DMS114 treated with DMSO at 0.1 percent for 48 hours (cell line): ENCODE measurements around the gene PCDHA6.
"Not testable (repeated sequence)": the region's sequence is repeated elsewhere in the genome, so short reads cannot be mapped to it uniquely, and the experiment has no call there.

Experiments used
- DNase-seq: peaks from one replicate; lab custom pipeline; 2025; ENCODE audit not compliant: unreplicated experiment; lab: John Stamatoyannopoulos, UW

The PCDHA6 gene, protein sequence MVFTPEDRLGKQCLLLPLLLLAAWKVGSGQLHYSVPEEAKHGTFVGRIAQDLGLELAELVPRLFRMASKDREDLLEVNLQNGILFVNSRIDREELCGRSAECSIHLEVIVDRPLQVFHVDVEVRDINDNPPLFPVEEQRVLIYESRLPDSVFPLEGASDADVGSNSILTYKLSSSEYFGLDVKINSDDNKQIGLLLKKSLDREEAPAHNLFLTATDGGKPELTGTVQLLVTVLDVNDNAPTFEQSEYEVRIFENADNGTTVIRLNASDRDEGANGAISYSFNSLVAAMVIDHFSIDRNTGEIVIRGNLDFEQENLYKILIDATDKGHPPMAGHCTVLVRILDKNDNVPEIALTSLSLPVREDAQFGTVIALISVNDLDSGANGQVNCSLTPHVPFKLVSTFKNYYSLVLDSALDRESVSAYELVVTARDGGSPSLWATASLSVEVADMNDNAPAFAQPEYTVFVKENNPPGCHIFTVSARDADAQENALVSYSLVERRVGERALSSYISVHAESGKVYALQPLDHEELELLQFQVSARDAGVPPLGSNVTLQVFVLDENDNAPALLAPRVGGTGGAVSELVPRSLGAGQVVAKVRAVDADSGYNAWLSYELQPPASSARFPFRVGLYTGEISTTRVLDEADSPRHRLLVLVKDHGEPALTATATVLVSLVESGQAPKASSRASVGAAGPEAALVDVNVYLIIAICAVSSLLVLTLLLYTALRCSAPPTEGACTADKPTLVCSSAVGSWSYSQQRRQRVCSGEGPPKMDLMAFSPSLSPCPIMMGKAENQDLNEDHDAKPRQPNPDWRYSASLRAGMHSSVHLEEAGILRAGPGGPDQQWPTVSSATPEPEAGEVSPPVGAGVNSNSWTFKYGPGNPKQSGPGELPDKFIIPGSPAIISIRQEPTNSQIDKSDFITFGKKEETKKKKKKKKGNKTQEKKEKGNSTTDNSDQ

DNA sequence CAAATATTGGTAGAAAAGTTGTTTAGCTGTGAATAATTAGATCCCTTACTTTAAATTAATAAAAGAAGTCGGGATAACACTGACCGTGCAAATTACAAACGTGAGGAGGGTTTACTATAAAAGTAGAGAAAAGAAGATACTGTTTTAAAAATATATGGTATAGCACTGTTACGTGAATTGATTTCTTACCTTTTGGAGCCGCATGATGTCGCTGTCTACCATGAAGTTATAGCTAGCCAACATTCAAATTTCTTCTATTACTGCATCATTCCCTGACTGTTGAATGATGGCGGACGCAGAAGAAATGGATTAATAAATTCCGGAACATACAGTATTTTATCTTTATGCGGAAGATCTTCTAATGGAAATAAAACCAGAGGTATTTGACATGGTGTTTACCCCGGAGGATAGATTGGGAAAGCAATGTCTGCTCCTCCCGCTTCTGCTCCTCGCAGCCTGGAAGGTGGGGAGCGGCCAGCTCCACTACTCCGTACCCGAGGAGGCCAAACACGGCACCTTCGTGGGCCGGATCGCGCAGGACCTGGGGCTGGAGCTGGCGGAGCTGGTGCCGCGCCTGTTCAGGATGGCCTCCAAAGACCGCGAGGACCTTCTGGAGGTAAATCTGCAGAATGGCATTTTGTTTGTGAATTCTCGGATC, at the start of gene PCDHA6:
Gene PCDHA6 (plus strand): TSS at position 257 of the 658 bp plus-strand sequence. CDS start 132 bp downstream, at position 389.
- DNase-seq = no peak

DNA sequence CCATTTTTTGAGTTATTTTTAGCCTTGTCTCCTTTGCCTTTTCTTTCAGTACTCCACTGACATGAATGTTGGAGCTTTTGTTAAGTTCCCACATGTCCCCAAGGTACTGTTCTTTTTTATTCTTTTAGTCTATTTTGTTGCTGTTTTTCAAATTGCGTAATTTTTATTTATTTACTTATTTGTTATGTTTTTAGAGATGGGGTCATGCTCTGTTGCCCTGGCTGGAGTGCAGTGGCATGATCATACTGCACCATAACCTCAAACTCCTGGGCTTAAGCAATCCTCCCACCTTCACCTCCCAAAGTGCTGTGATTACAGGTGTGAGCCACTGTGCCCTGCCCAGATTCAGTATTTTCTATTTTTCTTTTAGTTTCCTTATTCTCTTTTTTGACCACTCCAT, 47.2 kb upstream of the PCDHA6 start:
- no peak for DNase-seq

DNA sequence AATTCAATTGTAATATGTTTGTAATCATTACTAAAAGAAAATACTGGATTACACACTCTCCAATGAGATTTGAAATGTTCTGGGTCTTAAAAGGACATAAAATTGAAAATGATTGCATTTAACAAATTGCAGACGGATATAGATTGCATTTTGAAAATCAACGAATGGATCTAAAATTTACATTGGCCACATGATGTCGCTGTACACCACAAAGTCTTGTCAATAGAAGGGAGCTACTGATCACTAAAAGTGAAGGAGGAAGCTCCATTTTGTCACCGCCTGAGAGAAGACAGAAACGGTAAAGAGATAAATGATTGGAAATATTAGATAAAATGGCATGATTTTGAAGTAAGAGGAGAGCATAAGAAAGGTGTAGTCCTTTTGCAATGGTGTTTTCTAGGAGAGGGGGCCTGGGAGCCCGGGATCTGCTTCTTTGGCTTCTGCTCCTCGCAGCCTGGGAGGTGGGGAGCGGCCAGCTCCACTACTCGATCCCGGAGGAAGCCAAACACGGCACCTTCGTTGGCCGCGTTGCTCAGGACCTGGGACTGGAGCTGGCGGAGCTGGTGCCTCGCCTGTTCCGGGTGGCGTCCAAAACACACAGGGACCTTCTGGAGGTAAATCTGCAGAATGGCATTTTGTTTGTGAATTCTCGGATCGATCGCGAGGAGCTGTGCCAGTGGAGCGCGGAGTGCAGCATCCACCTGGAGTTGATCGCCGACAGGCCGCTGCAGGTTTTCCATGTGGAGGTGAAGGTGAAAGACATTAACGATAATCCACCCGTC, 41.7 kb upstream of the PCDHA6 start, which contains the start of gene PCDHA1:
Gene PCDHA1 (plus strand): TSS at position 236 of the 782 bp plus-strand sequence.
- no peak for DNase-seq

DNA sequence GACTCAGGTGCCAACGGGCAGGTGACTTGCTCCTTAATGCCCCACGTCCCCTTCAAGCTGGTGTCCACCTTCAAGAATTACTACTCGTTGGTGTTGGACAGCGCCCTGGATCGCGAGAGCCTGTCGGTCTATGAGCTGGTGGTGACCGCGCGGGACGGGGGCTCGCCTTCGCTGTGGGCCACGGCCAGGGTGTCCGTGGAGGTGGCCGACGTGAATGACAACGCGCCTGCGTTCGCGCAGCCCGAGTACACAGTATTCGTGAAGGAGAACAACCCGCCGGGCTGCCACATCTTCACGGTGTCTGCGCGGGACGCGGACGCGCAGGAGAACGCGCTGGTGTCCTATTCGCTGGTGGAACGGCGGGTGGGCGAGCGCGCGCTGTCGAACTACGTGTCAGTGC, 40.3 kb upstream of the PCDHA6 start:
- not testable (repeated sequence) for DNase-seq

GRCh38 chr5:140787849-140788504, 39.8 kb upstream of the PCDHA6 start:
- not testable (repeated sequence) for DNase-seq

GRCh38 chr5:140791089-140791488, 36.7 kb upstream of the PCDHA6 start:
- DNase-seq = no peak

GRCh38 chr5:140794595-140795258, 33.0 kb upstream of the PCDHA6 start, which contains the start of gene PCDHA2:
Gene PCDHA2 (plus strand): TSS chr5:140794852.
- DNase-seq = peak; percentile 69

GRCh38 chr5:140795259-140795641, 32.5 kb upstream of the PCDHA6 start:
- DNase-seq = peak; percentile 46

DNA sequence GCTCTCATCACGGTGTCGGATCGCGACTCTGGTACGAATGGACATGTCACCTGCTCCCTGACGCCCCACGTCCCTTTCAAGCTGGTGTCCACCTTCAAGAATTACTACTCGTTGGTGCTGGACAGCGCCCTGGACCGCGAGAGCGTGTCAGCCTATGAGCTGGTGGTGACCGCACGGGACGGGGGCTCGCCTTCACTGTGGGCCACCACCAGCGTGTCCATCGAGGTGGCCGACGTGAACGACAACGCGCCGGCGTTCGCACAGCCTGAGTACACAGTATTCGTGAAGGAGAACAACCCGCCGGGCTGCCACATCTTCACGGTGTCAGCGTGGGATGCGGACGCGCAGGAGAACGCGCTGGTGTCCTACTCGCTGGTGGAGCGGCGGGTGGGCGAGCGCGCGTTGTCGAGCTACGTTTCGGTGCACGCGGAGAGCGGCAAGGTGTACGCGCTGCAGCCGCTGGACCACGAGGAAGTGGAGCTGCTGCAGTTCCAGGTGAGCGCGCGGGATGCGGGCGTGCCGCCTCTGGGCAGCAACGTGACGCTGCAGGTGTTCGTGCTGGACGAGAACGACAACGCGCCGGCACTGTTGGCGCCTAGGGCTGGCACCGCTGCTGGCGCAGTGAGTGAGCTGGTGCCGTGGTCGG, 31.6 kb upstream of the PCDHA6 start:
- not testable (repeated sequence) for DNase-seq

DNA sequence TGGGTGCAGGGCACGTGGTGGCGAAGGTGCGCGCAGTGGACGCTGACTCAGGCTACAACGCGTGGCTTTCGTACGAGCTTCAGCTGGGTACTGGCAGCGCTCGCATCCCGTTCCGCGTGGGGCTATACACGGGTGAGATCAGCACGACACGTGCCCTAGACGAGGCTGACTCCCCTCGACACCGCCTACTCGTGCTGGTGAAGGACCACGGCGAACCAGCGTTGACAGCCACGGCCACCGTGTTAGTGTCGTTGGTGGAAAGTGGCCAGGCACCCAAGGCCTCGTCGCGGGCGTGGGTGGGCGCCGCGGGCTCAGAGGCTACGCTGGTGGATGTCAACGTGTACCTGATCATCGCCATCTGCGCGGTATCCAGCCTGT, 31.1 kb upstream of the PCDHA6 start:
- DNase-seq = no peak

- DNase-seq = no peak
These were observed 26.8 kb upstream of the PCDHA6 start, which contains the start of gene PCDHA3 for GRCh38 chr5:140800816-140801493. Gene PCDHA3 (plus strand): TSS chr5:140801057.

- DNase-seq = no peak
These were observed 26.3 kb upstream of the PCDHA6 start for GRCh38 chr5:140801494-140801841.

DNA sequence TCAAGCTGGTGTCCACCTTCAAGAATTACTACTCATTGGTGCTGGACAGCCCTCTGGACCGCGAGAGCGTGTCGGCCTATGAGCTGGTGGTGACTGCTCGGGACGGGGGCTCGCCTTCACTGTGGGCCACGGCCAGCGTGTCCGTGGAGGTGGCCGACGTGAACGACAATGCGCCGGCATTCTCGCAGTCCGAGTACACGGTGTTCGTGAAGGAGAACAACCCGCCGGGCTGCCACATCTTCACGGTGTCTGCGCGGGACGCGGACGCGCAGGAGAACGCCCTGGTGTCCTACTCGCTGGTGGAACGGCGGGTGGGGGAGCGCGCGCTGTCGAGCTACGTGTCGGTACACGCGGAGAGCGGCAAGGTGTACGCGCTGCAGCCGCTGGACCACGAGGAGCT, 25.4 kb upstream of the PCDHA6 start:
- not testable (repeated sequence) for DNase-seq

GRCh38 chr5:140802781-140803271, 24.9 kb upstream of the PCDHA6 start:
- no peak for DNase-seq

DNA sequence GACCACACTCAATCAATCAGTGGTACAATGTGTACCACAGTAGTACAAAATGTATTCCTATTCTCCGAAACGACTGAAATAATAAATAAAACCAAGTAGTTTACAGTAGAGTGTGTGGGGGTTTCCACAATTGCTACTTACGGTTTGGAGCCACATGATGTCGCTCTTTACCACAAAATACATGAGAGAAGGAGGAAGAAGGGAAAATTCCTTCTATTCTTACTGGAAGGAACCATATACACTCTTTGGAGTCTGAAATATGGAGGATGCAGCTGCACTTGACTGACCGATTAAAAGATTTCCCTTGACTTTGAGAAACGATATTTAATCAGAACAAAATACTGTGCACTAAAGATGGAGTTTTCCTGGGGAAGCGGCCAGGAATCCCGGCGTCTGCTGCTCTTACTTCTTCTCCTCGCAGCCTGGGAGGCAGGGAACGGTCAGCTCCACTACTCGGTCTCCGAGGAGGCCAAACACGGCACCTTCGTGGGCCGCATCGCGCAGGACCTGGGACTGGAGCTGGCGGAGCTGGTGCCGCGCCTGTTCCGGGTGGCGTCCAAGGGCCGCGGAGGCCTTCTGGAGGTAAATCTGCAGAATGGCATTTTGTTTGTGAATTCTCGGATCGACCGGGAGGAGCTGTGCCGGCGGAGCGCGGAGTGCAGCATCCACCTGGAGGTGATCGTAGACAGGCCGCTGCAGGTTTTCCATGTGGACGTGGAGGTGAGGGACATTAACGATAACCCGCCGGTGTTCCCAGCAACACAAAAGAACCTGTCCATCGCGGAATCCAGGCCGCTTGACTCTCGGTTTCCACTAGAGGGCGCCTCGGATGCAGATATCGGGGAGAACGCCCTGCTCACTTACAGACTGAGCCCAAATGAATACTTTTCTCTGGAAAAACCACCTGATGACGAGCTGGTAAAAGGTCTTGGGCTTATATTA, 20.7 kb upstream of the PCDHA6 start, which contains the start of gene PCDHA4:
Gene PCDHA4 (plus strand): TSS at position 235 of the 942 bp plus-strand sequence.
- DNase-seq = peak; percentile 18

DNA sequence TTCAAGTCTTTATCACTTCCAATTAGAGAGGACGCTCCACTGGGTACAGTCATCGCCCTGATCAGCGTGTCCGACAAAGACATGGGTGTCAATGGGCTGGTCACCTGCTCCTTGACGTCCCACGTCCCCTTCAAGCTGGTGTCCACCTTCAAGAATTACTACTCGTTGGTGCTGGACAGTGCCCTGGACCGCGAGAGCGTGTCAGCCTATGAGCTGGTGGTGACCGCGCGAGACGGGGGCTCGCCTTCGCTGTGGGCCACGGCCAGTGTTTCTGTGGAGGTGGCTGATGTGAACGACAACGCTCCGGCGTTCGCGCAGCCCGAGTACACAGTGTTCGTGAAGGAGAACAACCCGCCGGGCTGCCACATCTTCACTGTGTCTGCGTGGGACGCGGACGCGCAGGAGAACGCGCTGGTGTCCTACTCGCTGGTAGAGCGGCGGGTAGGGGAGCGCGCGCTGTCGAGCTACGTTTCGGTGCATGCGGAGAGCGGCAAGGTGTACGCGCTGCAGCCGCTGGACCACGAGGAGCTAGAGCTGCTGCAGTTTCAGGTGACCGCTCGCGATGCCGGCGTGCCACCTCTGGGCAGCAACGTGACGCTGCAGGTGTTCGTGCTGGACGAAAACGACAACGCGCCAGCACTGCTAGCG, 19.4 kb upstream of the PCDHA6 start:
- not testable (repeated sequence) for DNase-seq
